CD1c-positive myeloid dendritic cell (primary cell): Measurements from ENCODE around the gene ZNF100.
"Not testable (repeated sequence)": the region's sequence is repeated elsewhere in the genome, so short reads cannot be mapped to it uniquely, and the experiment has no call there.

Experiments used
- DNase-seq: peaks from one replicate; pipeline ENCODE4 v3.0.0-alpha.2; 2016; ENCODE audit errors: extremely low spot score

ZNF100 gene

GRCh38 chr19:21704320-21704719, 63.1 kb downstream of the ZNF100 start:
- no peak for DNase-seq

DNA sequence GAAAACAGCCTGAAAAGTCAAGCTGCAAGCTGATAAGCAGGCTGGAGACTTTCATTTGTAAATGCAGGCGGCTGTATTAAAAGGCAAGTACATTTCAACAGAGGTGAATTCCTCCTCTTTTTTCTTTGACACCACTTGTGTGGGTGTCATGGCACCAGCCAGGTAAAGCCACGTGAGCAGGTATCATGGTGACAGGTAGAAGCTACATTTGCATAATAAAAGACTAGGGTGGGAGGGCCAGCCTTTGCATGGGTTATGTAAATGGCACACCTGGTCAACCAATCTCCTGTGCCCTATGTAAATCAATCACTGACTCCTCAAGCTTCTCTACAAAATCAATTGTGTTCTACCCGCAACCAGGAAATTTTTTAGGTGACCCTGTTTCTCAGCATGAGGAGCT, 68.2 kb downstream of the ZNF100 start:
- no peak for DNase-seq

GRCh38 chr19:21698215-21698614, 69.2 kb downstream of the ZNF100 start:
- DNase-seq, result peak; percentile 58

GRCh38 chr19:21697698-21698097, 69.7 kb downstream of the ZNF100 start:
- no peak for DNase-seq

- DNase-seq, result no peak
These were observed 73.0 kb downstream of the ZNF100 start for GRCh38 chr19:21694171-21694906.

- no peak for DNase-seq
These were observed 74.0 kb downstream of the ZNF100 start for GRCh38 chr19:21693399-21693798.

- no peak for DNase-seq
These were observed 75.7 kb downstream of the ZNF100 start for GRCh38 chr19:21691661-21692060.

DNA sequence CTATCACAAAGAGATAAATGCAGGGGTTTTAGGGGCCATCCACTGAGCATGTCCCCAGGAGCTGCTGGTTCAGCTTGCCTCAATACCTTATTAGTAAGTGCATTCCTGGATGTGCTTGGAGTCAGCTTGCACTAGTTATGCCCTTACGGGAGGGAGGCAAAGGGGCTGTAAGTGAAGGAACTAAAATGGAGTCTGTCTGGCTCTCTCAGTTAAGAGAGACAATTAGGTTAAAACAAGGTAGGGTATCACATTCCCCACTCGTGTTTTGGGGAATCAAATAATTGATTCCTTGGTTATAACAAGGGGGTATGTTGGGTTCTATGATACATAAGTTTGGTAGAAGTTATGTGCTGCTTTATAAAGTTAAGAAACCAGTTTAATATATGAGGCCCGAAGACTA, 78.9 kb downstream of the ZNF100 start:
- DNase-seq, result no peak

GRCh38 chr19:21680671-21681070, 86.7 kb downstream of the ZNF100 start:
- no peak for DNase-seq

DNA sequence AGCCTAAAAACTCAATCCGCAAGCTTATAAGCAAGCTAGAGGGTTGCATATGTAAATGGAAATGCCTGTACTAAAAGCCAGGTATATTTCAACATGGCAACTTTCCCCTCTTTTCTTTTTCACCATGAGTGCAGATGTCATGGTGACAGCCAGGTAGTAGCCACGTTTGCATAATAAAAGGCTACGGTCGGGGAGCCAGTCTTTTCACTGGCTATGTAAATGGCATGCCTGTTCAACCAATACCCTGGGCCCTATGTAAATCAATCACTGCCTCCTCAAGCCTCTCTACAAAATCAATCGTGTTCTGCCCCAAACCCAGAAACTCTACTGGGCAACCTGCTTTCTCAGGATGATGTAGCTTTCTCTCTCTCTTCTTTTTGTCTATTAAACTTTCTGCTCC, 87.4 kb downstream of the ZNF100 start:
- no peak for DNase-seq

GRCh38 chr19:21677696-21678418, 89.5 kb downstream of the ZNF100 start:
- no peak for DNase-seq

DNA sequence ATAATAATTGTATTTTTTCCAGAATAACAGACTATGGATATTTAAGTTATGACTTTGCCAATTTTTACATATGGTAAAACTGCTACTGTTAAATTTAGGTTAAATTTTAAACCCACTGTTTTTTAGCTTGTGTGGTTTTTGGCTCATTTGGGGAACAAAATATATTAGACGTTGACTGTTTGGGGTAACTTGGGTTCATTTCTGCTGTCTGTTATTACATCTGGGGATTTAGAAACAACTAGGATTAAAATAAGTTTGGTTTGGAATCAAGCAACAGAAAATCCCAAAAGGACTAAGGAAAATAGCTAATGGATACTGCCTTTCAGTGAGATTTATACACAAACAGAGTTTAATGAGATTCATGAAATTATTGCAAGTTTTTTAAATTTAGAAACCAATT, 92.9 kb downstream of the ZNF100 start:
- DNase-seq, result no peak

DNA sequence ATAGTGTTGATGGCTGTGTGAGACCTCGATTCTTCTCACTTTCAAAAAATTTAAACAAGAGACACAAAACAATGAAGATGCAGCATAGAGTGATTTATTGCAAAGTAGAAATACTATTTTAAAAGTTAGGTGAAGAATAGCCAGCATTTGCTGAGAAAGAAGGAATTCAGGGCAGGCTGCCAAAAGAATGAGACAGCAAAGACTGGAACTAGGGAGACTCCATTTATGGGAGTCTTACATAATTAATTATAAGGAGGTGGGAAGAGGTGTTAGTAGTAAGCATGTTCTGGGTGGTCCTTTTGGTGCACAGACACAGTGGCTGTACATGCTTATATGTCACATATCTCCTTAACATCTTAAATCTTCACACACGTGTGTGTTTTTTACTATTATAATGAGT, 93.9 kb downstream of the ZNF100 start:
- DNase-seq, result not testable (repeated sequence)
